MM.1S (cell line): Measurements from ENCODE around the gene LIN7B.

Experiments
- EZH2phosphoT487 ChIP-seq: fragments of 300-600 bp; sonication (generic); IDR thresholded peaks from 2 replicates; pipeline ENCODE4 v1.6.1; 2018; ENCODE audit warnings: antibody characterized with exemption, low read length
- TF ChIP-seq, protein P1 (sequence below): fragments of 300-600 bp; sonication (generic); IDR thresholded peaks from 2 replicates; pipeline ENCODE4 v1.5.1; 2016; ENCODE audit warnings: antibody characterized with exemption, low read length, mixed read lengths

DNA sequence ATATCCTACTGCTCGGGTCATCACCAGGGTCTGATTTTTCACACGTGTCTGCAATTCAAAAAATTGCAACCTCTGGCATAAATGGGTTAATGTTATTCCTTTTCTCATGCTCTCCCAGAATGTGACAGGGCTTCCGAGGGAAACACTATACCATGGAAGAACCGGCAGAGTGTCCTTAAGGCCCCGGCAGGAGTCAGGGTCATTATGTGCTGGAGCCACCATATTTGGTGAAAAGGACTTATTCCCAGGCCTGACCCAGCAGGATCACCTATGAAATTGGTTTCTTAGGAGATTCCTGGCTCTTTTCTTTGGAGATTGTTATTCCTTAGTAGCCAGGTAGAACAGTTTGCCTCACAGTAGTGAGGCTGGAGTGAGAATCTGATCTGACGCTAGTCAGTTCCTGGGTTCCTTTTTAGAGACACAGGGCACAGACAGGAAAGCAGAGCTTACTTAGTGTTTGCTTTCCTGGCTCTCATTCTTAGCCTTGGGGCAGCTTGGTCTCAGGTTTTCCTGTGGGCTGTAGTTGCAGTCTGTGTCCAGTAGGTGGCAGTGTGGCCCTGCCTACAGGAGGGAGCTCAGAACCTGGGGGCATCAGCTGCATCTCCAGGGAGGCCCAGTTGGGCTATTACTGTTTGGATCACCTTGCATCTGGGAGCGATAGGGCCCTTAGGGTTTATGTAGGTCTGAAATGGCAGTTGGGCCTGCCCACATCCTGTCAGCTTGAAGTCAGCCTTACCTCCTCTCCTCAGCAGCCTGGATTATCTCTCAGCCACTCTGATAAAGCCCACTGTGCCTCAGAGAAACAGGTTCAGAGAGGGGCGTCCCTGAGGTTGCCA, 16.5 kb upstream of the LIN7B start:
- TF ChIP-seq, protein P1, sequence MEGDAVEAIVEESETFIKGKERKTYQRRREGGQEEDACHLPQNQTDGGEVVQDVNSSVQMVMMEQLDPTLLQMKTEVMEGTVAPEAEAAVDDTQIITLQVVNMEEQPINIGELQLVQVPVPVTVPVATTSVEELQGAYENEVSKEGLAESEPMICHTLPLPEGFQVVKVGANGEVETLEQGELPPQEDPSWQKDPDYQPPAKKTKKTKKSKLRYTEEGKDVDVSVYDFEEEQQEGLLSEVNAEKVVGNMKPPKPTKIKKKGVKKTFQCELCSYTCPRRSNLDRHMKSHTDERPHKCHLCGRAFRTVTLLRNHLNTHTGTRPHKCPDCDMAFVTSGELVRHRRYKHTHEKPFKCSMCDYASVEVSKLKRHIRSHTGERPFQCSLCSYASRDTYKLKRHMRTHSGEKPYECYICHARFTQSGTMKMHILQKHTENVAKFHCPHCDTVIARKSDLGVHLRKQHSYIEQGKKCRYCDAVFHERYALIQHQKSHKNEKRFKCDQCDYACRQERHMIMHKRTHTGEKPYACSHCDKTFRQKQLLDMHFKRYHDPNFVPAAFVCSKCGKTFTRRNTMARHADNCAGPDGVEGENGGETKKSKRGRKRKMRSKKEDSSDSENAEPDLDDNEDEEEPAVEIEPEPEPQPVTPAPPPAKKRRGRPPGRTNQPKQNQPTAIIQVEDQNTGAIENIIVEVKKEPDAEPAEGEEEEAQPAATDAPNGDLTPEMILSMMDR, result peak; percentile 99
- TF ChIP-seq EZH2phosphoT487, result no peak
